Psoas muscle (tissue), 8 donors: ENCODE results near the gene KNSTRN. TPM values are rescaled to one million over a fixed set of nuclear protein-coding genes. Genes with fewer than 3 reads are reported as not detected.

Experiments
- ATAC-seq, 4 donors: fragments of 200-7000 bp; cut with Tn5 transposase; one replicate each; pipeline ENCODE4 v1.9.1; 2020; ENCODE audit warnings: moderate library complexity in 3 of 4, mild to moderate bottlenecking in 2 of 4
- DNase-seq, 2 donors: peaks; one replicate each; pipeline ENCODE4 v3.0.0-alpha.2; 2020
- H3K27ac ChIP-seq: fragments of 200-600 bp; one replicate; pipeline ENCODE4 v1.8.0; 2022
- H3K27me3 ChIP-seq, 3 donors: fragments of 200-600 bp in 1 of 3; one replicate each; pipeline versions ENCODE4 v1.6.1 to v1.8.0; 2013 to 2022; ENCODE audit warnings: low read length in 2 of 3, mild to moderate bottlenecking in 2 of 3, moderate library complexity in 1 of 3; ENCODE audit not compliant: insufficient read depth in 3 of 3
- H3K36me3 ChIP-seq, 2 donors: fragments of 200-600 bp in 1 of 2; one replicate each; pipeline versions ENCODE4 v1.6.1 to v1.8.0; 2013 to 2022; ENCODE audit warnings: low read depth in 1 of 2, mild to moderate bottlenecking in 1 of 2, moderate library complexity in 1 of 2; ENCODE audit not compliant: insufficient read depth in 1 of 2
- H3K4me1 ChIP-seq: fragments of 200-600 bp; one replicate; pipeline ENCODE4 v1.8.0; 2022
- H3K4me3 ChIP-seq: fragments of 200-600 bp; one replicate; pipeline ENCODE4 v1.8.0; 2022; ENCODE audit warnings: mild to moderate bottlenecking
- H3K9me3 ChIP-seq: fragments of 200-600 bp; one replicate; pipeline ENCODE4 v1.8.0; 2022
- WGBS, 3 donors: extraction: QIAGEN DNeasy Blood & Tissue Kit; methylation state at CpG; one replicate each; pipeline versions ENCODE4 v1.1.6 to v1.1.7; 2013; 5-methylcytosine and 5-hydroxymethylcytosine counted together
- intact Hi-C, 2 donors: fragments of 100-400 bp; cut with DNase I; formaldehyde crosslinking; loops; one replicate each; pipeline versions ENCODE4 v1.11.0 to v1.14.2; 2022
- polyA plus RNA-seq, 3 donors: library from polyadenylated mRNA; stranded (reverse); fragments of 200-250 nt; gene quantifications; one replicate each; pipeline ENCODE4 v1.2.3, GENCODE V29; 2013
- total RNA-seq, 4 donors: library from RNA; stranded (reverse); fragmentation: NEBNext Ultra II Directional in 2 of 4; extraction: Animal tissue kit (Norgen Biotek cat#: 25700) in 2 of 4; gene quantifications; one replicate each; pipeline versions ENCODE4 v1.2.1 to v1.2.4, GENCODE V29; 2021 to 2023
- TF ChIP-seq, protein P1 (sequence below): fragments of 200-600 bp; IDR thresholded peaks from one replicate; pipeline ENCODE4 v1.8.0; 2022; ENCODE audit warnings: antibody characterized with exemption
- donor health status: healthy with polysubstance abuse.
- donor health status: DM: no; HTN: no; CAD: no; lungs with moderate emphysema.
- donor health status: Bipolar disorder and iron deficiency.
- donor health status: healthy.
- donor health status: DM: yes; HTN: yes; CAD: no.
- donor health status: DM: no; HTN: no; CAD: no.
- donor health status: DM: no; HTN: no; CAD: no.
- donor health status: DM: yes; HTN: yes; CAD: no.

The KNSTRN gene
- total and polyA plus RNA-seq, 7 donors = 7.7 to 21.5 (median 14.5) TPM

DNA sequence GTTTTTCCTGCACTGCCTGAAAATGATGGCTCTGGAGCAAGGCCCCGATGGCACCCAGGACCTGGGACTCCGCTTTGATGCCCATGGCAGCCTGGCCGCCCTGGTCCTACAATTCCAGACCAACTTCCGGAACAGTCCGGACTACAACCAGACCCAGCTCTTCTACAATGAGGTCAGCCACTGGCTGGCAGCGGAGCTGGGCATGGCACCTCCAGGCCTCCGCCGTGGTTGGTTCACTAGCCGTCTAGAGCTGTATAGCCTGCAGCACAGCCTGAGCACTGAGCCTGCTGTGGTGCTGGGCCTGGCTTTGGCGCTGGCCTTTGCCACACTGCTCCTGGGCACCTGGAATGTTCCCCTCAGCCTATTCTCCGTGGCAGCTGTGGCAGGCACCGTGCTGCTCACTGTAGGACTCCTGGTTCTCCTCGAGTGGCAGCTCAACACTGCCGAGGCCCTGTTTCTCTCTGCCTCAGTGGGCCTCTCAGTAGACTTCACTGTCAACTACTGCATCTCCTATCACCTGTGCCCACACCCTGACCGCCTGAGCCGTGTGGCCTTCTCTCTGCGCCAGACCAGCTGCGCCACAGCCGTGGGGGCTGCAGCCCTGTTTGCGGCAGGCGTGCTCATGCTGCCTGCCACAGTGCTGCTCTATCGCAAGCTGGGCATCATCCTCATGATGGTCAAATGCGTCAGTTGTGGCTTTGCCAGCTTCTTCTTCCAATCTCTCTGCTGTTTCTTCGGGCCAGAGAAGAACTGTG lies 13.6 kb upstream of the KNSTRN start:
- Histone ChIP-seq H3K9me3 (no peaks in the 10 kb centered on the region), H3K4me3 (no peak overlapping the region), H3K27me3 (no peaks in the 10 kb centered on the region), H3K4me1 (peaks cover 18% of the 10 kb centered on the region), H3K36me3 (no peaks in the 10 kb centered on the region), H3K27ac (no peak overlapping the region)
- no peak for ATAC-seq
- 92 to 97% (median 94%) methylated on average over 24 of the region's 24 CpGs for WGBS, 3 donors
- DNase-seq = no peak
- TF ChIP-seq, protein P1, sequence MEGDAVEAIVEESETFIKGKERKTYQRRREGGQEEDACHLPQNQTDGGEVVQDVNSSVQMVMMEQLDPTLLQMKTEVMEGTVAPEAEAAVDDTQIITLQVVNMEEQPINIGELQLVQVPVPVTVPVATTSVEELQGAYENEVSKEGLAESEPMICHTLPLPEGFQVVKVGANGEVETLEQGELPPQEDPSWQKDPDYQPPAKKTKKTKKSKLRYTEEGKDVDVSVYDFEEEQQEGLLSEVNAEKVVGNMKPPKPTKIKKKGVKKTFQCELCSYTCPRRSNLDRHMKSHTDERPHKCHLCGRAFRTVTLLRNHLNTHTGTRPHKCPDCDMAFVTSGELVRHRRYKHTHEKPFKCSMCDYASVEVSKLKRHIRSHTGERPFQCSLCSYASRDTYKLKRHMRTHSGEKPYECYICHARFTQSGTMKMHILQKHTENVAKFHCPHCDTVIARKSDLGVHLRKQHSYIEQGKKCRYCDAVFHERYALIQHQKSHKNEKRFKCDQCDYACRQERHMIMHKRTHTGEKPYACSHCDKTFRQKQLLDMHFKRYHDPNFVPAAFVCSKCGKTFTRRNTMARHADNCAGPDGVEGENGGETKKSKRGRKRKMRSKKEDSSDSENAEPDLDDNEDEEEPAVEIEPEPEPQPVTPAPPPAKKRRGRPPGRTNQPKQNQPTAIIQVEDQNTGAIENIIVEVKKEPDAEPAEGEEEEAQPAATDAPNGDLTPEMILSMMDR = no peak
- intact Hi-C loops = loop anchor here in 1 of 2 donors (5.0 kb wide), 1 partner anchor 53 kb away; no protein-coding TSS in a partner anchor

DNA sequence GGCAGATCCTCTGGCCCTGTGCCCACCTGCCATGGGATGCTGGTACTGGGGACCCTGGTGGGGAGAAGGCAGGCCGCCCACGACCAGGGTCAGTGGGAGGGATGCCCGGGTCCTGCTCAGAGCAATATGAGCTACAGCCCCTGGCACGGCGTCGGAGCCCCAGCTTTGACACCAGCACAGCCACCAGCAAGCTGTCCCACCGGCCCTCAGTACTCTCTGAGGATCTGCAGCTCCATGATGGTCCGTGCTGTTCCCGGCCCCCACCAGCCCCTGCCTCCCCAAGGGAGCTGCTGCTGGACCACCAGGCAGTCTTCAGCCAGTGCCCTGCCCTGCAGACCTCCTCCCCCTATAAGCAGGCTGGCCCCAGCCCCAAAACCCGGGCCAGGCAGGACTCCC lies 13.0 kb upstream of the KNSTRN start:
- WGBS, 3 donors = 80 to 89% (median 82%) methylated on average over 10 of the region's 10 CpGs
- peaks cover 18% of the 10 kb centered on the region for H3K4me1 ChIP-seq
- intact Hi-C loops = loop anchor here in 1 of 2 donors (5.0 kb wide), 1 partner anchor 53 kb away; no protein-coding TSS in a partner anchor
- TF ChIP-seq, protein P1 = no peak
- H3K9me3 ChIP-seq = no peaks in the 10 kb centered on the region
- no peaks in the 10 kb centered on the region for H3K27me3 ChIP-seq
- H3K4me3 ChIP-seq = no peak overlapping the region
- no peak for DNase-seq
- no peak for ATAC-seq
- no peaks in the 10 kb centered on the region for H3K36me3 ChIP-seq
- H3K27ac ChIP-seq = no peak overlapping the region

DNA sequence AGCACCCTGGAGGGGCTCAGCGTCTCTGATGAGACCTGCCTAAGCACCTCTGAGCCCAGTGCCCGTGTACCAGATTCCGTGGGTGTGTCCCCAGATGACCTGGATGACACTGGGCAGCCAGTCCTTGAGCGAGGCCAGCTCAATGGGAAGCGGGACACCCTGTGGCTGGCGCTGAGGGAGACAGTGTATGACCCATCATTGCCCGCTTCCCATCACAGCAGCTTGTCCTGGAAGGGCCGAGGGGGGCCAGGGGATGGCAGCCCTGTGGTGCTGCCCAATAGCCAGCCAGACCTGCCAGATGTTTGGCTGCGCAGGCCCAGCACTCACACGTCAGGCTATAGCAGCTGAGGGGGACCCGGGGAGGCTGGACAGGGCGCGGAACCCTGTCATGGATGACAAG lies 12.6 kb upstream of the KNSTRN start:
- 67 to 82% (median 69%) methylated on average over 13 of the region's 13 CpGs for WGBS, 3 donors
- H3K4me1 ChIP-seq = peaks cover 18% of the 10 kb centered on the region
- H3K27ac ChIP-seq = no peak overlapping the region
- H3K36me3 ChIP-seq = no peaks in the 10 kb centered on the region
- DNase-seq (no peak), ATAC-seq (no peak)
- H3K4me3 ChIP-seq = no peak overlapping the region
- H3K9me3 ChIP-seq = no peaks in the 10 kb centered on the region
- intact Hi-C loops = loop anchor here in 1 of 2 donors (5.0 kb wide), 1 partner anchor 52 kb away; no protein-coding TSS in a partner anchor
- TF ChIP-seq, protein P1 = no peak
- no peaks in the 10 kb centered on the region for H3K27me3 ChIP-seq

DNA sequence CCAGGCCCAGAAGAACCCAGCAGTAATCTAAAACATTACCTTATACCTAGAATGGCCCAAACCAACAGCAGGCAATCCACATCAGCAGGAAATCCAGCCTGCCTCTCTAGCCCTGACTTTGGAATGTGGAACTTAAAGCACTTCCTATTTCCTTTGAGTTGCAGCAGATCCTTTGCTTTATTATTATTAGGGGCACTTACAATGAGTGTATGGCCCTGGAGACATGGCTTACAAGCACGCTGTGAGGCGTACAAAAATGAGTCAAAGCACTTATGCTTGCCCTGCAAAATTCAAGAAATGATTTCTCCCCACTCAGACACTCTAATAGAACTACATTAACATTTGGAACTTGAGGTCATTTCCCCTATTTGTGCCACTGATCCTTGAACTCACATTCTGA lies 9.5 kb upstream of the KNSTRN start:
- 45 to 66% (median 65%) methylated on average over 2 of the region's 2 CpGs for WGBS, 3 donors
- TF ChIP-seq, protein P1 = no peak
- H3K4me1 ChIP-seq = no peaks in the 10 kb centered on the region
- H3K27ac ChIP-seq = no peak overlapping the region
- H3K9me3 ChIP-seq = no peaks in the 10 kb centered on the region
- ATAC-seq (no peak), DNase-seq (no peak)
- intact Hi-C loops = no loop called here
- H3K27me3 ChIP-seq = no peaks in the 10 kb centered on the region
- H3K4me3 ChIP-seq = no peak overlapping the region
- no peaks in the 10 kb centered on the region for H3K36me3 ChIP-seq
